Measurements from ENCODE around the gene DEFB123. TPM values are rescaled to one million over a fixed set of nuclear protein-coding genes. Genes with fewer than 3 reads are reported as not detected.
"Not testable (repeated sequence)": the region's sequence is repeated elsewhere in the genome, so short reads cannot be mapped to it uniquely, and the experiment has no call there.

Gene DEFB123
- total and polyA plus RNA-seq, 7 experiments from 2014 or later: not detected

DNA sequence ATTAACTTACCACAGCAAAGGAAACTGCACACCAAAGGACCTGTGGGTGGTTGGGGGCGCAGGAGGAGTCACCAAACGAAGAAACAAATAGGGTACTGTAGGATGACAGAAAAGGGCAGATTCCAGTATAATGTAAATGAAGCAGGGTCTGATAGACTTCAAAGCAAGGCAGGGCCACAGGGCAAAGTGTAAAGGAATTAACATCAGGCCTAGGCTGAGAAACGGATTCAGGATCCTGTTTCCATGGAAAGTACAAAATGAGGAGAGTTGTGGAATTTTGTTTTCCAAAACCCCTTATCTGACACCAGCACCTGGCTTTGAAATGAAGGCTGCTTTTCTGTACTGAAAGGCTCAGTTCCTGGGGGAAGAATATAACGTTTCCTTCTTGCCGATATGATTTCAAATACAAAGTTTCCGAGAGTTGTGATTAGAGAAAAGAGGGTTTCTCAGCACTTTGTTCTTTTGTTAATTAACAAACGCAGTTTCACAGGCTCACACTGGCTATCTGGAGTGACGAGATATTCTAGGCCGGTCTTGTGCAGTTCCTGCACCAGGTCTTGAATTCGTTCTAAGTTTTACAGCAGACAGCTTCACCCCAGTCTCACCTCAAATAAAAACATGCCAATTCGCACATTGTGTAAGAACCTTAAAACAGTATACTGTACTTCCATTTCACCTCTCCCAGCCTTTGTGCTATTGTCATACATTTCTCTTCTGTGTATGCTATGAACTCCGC lies 5.8 kb downstream of the DEFB123 start:
- Mint-ChIP-seq H3K4me1 (no peaks in the 10 kb centered on the region), H3K4me3 (no peak overlapping the region), H3K27me3 (peaks cover 0 to 19% (median 16%) of the 10 kb centered on the region in 5 donors), H3K36me3 (no peaks in the 10 kb centered on the region), H3K9me3 (no peaks in the 10 kb centered on the region), H3K27ac (no peak overlapping the region)
- no peaks in the 10 kb centered on the region for H3K36me3 ChIP-seq (ENCODE audit: control insufficient read depth in 2 of 3, insufficient read depth in 3 of 3, low read length in 3 of 3)
- POLR2A ChIA-PET: no interaction called here
- ATAC-seq: no peak
- H3K4me1 ChIP-seq (ENCODE audit: control insufficient read depth in 2 of 2, insufficient read depth in 2 of 2, low read length in 2 of 2): no peaks in the 10 kb centered on the region
- no peak overlapping the region for H3K4me3 ChIP-seq (ENCODE audit: low read length)
- no peak for DNase-seq
- H3K27ac ChIP-seq (ENCODE audit: low read depth, low read length): no peak overlapping the region
- intact Hi-C loops (cut with micrococcal nuclease): no loop called here
- no peaks in the 10 kb centered on the region for H3K9me3 ChIP-seq (ENCODE audit: control insufficient read depth in 2 of 3, low read length in 3 of 3)
- CTCF ChIA-PET: no interaction called here
- H3K27me3 ChIP-seq (ENCODE audit: control insufficient read depth in 2 of 2, insufficient read depth in 2 of 2, low read length in 2 of 2): no peaks in the 10 kb centered on the region

DNA sequence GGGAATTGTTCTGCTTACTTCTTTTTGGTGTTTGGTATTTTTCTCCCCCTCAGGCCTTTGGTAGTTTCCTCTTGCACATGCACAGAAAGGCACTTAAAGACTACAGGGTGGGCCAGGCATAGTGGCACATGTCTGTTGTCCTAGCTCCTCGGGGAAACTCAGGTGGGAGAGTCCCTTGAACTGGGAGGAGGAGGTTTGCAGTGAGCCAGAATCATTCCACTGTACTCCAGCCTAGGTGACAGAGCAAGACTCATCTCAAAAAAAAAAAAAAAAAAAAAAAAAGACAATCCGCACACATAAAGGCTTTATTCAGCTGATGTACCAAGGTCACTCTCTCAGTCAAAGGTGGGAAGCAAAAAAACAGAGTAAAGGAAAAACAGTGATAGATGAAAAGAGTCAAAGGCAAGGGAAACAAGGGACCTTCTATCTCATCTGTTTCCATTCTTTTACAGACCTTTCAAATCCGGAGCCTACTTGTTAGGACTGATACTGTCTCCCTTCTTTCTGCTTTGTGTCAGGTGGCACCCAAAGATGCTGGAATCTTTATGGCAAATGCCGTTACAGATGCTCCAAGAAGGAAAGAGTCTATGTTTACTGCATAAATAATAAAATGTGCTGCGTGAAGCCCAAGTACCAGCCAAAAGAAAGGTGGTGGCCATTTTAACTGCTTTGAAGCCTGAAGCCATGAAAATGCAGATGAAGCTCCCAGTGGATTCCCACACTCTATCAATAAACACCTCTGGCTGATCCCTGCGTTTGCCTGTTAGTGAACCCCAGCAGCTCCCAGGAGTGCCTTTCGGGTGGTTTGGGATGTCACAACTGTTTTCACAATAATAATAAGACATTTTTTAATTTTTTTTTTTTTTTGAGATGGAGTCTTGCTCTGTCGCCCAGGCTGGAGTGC lies 9.3 kb downstream of the DEFB123 start:
- intact Hi-C loops (cut with micrococcal nuclease): no loop called here
- Mint-ChIP-seq H3K36me3 (no peaks in the 10 kb centered on the region), H3K27ac (no peak overlapping the region), H3K27me3 (peaks cover 0 to 32% (median 19%) of the 10 kb centered on the region in 5 donors), H3K9me3 (no peaks in the 10 kb centered on the region), H3K4me1 (no peaks in the 10 kb centered on the region), H3K4me3 (no peak overlapping the region)
- H3K27me3 ChIP-seq (ENCODE audit: control insufficient read depth in 2 of 2, insufficient read depth in 2 of 2, low read length in 2 of 2): no peaks in the 10 kb centered on the region
- no peak overlapping the region for H3K4me3 ChIP-seq (ENCODE audit: low read length)
- CTCF ChIA-PET: interaction anchor here (0.5 to 1.1 kb wide), 2 partner anchors 9 to 52 kb away, joined by 3 read pairs; no protein-coding TSS in a partner anchor
- POLR2A ChIA-PET: no interaction called here
- no peaks in the 10 kb centered on the region for H3K4me1 ChIP-seq (ENCODE audit: control insufficient read depth in 2 of 2, insufficient read depth in 2 of 2, low read length in 2 of 2)
- no peak for DNase-seq
- no peak for ATAC-seq
- H3K9me3 ChIP-seq (ENCODE audit: control insufficient read depth in 2 of 3, low read length in 3 of 3): no peaks in the 10 kb centered on the region
- no peak overlapping the region for H3K27ac ChIP-seq (ENCODE audit: low read depth, low read length)
- H3K36me3 ChIP-seq (ENCODE audit: control insufficient read depth in 2 of 3, insufficient read depth in 3 of 3, low read length in 3 of 3): no peaks in the 10 kb centered on the region

- DNase-seq: no peak
- no peaks in the 10 kb centered on the region for H3K4me1 ChIP-seq (ENCODE audit: control insufficient read depth in 2 of 2, insufficient read depth in 2 of 2, low read length in 2 of 2)
- ChIA-PET POLR2A (no interaction called here), CTCF (no interaction called here)
- H3K27ac Mint-ChIP-seq: no peak overlapping the region
- no peaks in the 10 kb centered on the region for H3K9me3 Mint-ChIP-seq
- intact Hi-C loops (cut with micrococcal nuclease): no loop called here
- no peaks in the 10 kb centered on the region for H3K9me3 ChIP-seq (ENCODE audit: control insufficient read depth in 2 of 3, low read length in 3 of 3)
- H3K36me3 ChIP-seq (ENCODE audit: control insufficient read depth in 2 of 3, insufficient read depth in 3 of 3, low read length in 3 of 3): no peaks in the 10 kb centered on the region
- H3K27me3 ChIP-seq (ENCODE audit: control insufficient read depth in 2 of 2, insufficient read depth in 2 of 2, low read length in 2 of 2): no peaks in the 10 kb centered on the region
- no peak overlapping the region for H3K27ac ChIP-seq (ENCODE audit: low read depth, low read length)
- H3K4me3 ChIP-seq (ENCODE audit: low read length): no peak overlapping the region
- no peaks in the 10 kb centered on the region for H3K36me3 Mint-ChIP-seq
- no peaks in the 10 kb centered on the region for H3K4me1 Mint-ChIP-seq
- peaks cover 0 to 37% (median 22%) of the 10 kb centered on the region in 5 donors for H3K27me3 Mint-ChIP-seq
- no peak overlapping the region for H3K4me3 Mint-ChIP-seq
- ATAC-seq: no peak
These were observed 12.1 kb downstream of the DEFB123 start for GRCh38 chr20:31452575-31452974.

- peaks cover 5 to 40% (median 22%) of the 10 kb centered on the region in 5 donors for H3K27me3 Mint-ChIP-seq
- no peak overlapping the region for H3K27ac ChIP-seq (ENCODE audit: low read depth, low read length)
- DNase-seq (no peak), ATAC-seq (no peak)
- ChIA-PET POLR2A (no interaction called here), CTCF (no interaction called here)
- H3K9me3 Mint-ChIP-seq: no peaks in the 10 kb centered on the region
- no peak overlapping the region for H3K4me3 Mint-ChIP-seq
- H3K9me3 ChIP-seq (ENCODE audit: control insufficient read depth in 2 of 3, low read length in 3 of 3): no peaks in the 10 kb centered on the region
- H3K36me3 ChIP-seq (ENCODE audit: control insufficient read depth in 2 of 3, insufficient read depth in 3 of 3, low read length in 3 of 3): no peaks in the 10 kb centered on the region
- intact Hi-C loops (cut with micrococcal nuclease): no loop called here
- H3K4me3 ChIP-seq (ENCODE audit: low read length): no peak overlapping the region
- H3K4me1 ChIP-seq (ENCODE audit: control insufficient read depth in 2 of 2, insufficient read depth in 2 of 2, low read length in 2 of 2): no peaks in the 10 kb centered on the region
- H3K27me3 ChIP-seq (ENCODE audit: control insufficient read depth in 2 of 2, insufficient read depth in 2 of 2, low read length in 2 of 2): no peaks in the 10 kb centered on the region
- no peaks in the 10 kb centered on the region for H3K36me3 Mint-ChIP-seq
- H3K4me1 Mint-ChIP-seq: no peaks in the 10 kb centered on the region
- no peak overlapping the region for H3K27ac Mint-ChIP-seq
These were observed 13.9 kb downstream of the DEFB123 start for GRCh38 chr20:31454361-31454760.

DNA sequence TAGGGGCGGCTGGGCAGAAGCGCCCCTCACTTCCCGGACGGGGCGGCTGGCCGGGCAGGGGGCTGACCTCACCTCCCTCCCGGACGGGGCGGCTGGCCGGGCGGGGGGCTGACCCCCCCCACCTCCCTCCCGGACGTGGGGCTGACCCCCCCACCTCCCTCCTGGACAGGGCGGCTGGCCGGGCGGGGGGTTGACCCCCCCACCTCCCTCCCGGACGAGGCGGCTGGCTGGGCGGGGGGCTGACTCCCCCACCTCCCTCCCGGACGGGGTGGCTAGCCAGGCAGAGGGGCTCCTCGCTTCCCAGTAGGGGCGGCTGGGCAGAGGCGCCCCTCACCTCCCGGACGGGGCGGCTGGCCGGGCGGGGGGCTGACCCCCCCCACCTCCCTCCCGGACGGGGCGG lies 30.5 kb downstream of the DEFB123 start:
- H3K4me1 ChIP-seq (ENCODE audit: control insufficient read depth in 2 of 2, insufficient read depth in 2 of 2, low read length in 2 of 2); POLR2A ChIA-PET; H3K36me3 Mint-ChIP-seq; H3K27me3 ChIP-seq (ENCODE audit: control insufficient read depth in 2 of 2, insufficient read depth in 2 of 2, low read length in 2 of 2); H3K27ac ChIP-seq (ENCODE audit: low read depth, low read length); DNase-seq; H3K4me3 ChIP-seq (ENCODE audit: low read length); H3K36me3 ChIP-seq (ENCODE audit: control insufficient read depth in 2 of 3, insufficient read depth in 3 of 3, low read length in 3 of 3); intact Hi-C loops (cut with micrococcal nuclease); ATAC-seq; H3K27ac Mint-ChIP-seq; H3K4me3 Mint-ChIP-seq; H3K9me3 ChIP-seq (ENCODE audit: control insufficient read depth in 2 of 3, low read length in 3 of 3); CTCF ChIA-PET: not testable (repeated sequence)
- Mint-ChIP-seq H3K27me3 (peaks cover 25 to 30% (median 26%) of the 10 kb centered on the region in 5 donors), H3K4me1 (peaks cover 0 to 13% (median 3%) of the 10 kb centered on the region in 7 donors), H3K9me3 (peaks cover 0 to 10% (median 4%) of the 10 kb centered on the region in 11 donors)

- intact Hi-C loops (cut with micrococcal nuclease): no loop called here
- Histone ChIP-seq H3K27me3 (ENCODE audit: control insufficient read depth in 2 of 2, insufficient read depth in 2 of 2, low read length in 2 of 2) (peaks cover 0 to 5% of the 10 kb centered on the region in 2 donors), H3K27ac (ENCODE audit: low read depth, low read length) (no peak overlapping the region), H3K9me3 (ENCODE audit: control insufficient read depth in 2 of 3, low read length in 3 of 3) (no peaks in the 10 kb centered on the region), H3K4me1 (ENCODE audit: control insufficient read depth in 2 of 2, insufficient read depth in 2 of 2, low read length in 2 of 2) (no peaks in the 10 kb centered on the region), H3K36me3 (ENCODE audit: control insufficient read depth in 2 of 3, insufficient read depth in 3 of 3, low read length in 3 of 3) (no peaks in the 10 kb centered on the region), H3K4me3 (ENCODE audit: low read length) (no peak overlapping the region)
- Mint-ChIP-seq H3K27ac (no peak overlapping the region), H3K4me3 (no peak overlapping the region), H3K9me3 (peaks cover 0 to 11% (median 4%) of the 10 kb centered on the region in 11 donors), H3K27me3 (peaks cover 35 to 43% (median 41%) of the 10 kb centered on the region in 5 donors), H3K36me3 (peaks cover 0 to 6% (median 4%) of the 10 kb centered on the region in 5 donors), H3K4me1 (peaks cover 0 to 13% (median 3%) of the 10 kb centered on the region in 7 donors)
- POLR2A ChIA-PET: no interaction called here
- no peak for ATAC-seq
- no peak for DNase-seq
- CTCF ChIA-PET: no interaction called here
These were observed 32.2 kb downstream of the DEFB123 start for GRCh38 chr20:31472395-31473330.
